ENCODE results near the gene MMRN2. TPM values are rescaled to one million over a fixed set of nuclear protein-coding genes. Genes with fewer than 3 reads are reported as not detected.

The MMRN2 gene
- total RNA-seq, 1 donor from 2014 or later, result 86.3 TPM

- ATAC-seq (peak; percentile 47), DNase-seq (no peak)
- Histone ChIP-seq H3K36me3 (no peaks in the 10 kb centered on the region), H3K4me1 (peaks cover 21% of the 10 kb centered on the region), H3K9me3 (no peaks in the 10 kb centered on the region), H3K27me3 (no peaks in the 10 kb centered on the region), H3K27ac (peak overlapping the region; percentile 75), H3K4me3 (peak overlapping the region; percentile 42)
- intact Hi-C loops (cut with DNase I), result no loop called here
- no peak for TF ChIP-seq CTCF (IDR thresholded peaks at IDR 0.05)
Measured at GRCh38 chr10:86958901-86959736, 1.7 kb upstream of the MMRN2 start.

GRCh38 chr10:86958116-86958900 lies 893 bp upstream of the MMRN2 start, which contains the start of gene SNCG:
TSS of gene SNCG (plus strand) at chr10:86958599. CDS start at chr10:86958698, 99 bp downstream.
- intact Hi-C loops (cut with DNase I), result no loop called here
- Histone ChIP-seq H3K27ac (peak within 1 kb of the TSS; percentile 75), H3K9me3 (no peaks in the 10 kb centered on the region), H3K4me3 (peak within 1 kb of the TSS; percentile 42), H3K36me3 (no peaks in the 10 kb centered on the region), H3K27me3 (no peaks in the 10 kb centered on the region), H3K4me1 (peaks cover 21% of the 10 kb centered on the region)
- DNase-seq (peak; percentile 64), ATAC-seq (no peak)
- no peak for TF ChIP-seq CTCF (IDR thresholded peaks at IDR 0.05)

GRCh38 chr10:86956848-86957448 lies 467 bp downstream of the MMRN2 start:
- ATAC-seq (no peak), DNase-seq (no peak)
- H3K4me3 ChIP-seq, result peak overlapping the region; percentile 42
- H3K4me1 ChIP-seq, result peaks cover 21% of the 10 kb centered on the region
- H3K36me3 ChIP-seq, result no peaks in the 10 kb centered on the region
- no peak for TF ChIP-seq CTCF (IDR thresholded peaks at IDR 0.05)
- H3K9me3 ChIP-seq, result no peaks in the 10 kb centered on the region
- intact Hi-C loops (cut with DNase I), result no loop called here
- no peaks in the 10 kb centered on the region for H3K27me3 ChIP-seq
- H3K27ac ChIP-seq, result peak overlapping the region; percentile 75

- no peak for ATAC-seq
- intact Hi-C loops (cut with DNase I), result no loop called here
- H3K4me1 ChIP-seq, result peaks cover 21% of the 10 kb centered on the region
- peak; percentile 21 for DNase-seq
- no peaks in the 10 kb centered on the region for H3K9me3 ChIP-seq
- no peaks in the 10 kb centered on the region for H3K27me3 ChIP-seq
- H3K36me3 ChIP-seq, result no peaks in the 10 kb centered on the region
- no peak for TF ChIP-seq CTCF (IDR thresholded peaks at IDR 0.05)
- peak overlapping the region; percentile 42 for H3K4me3 ChIP-seq
- peak overlapping the region; percentile 75 for H3K27ac ChIP-seq
Measured at GRCh38 chr10:86956195-86956847, 1.1 kb downstream of the MMRN2 start.

- Histone ChIP-seq H3K4me1 (peaks cover 21% of the 10 kb centered on the region), H3K27me3 (no peaks in the 10 kb centered on the region), H3K36me3 (no peaks in the 10 kb centered on the region), H3K27ac (peak overlapping the region; percentile 75), H3K9me3 (no peaks in the 10 kb centered on the region), H3K4me3 (peak overlapping the region; percentile 42)
- intact Hi-C loops (cut with DNase I), result no loop called here
- no peak for DNase-seq
- ATAC-seq, result no peak
- TF ChIP-seq CTCF (IDR thresholded peaks at IDR 0.05), result no peak
Measured at GRCh38 chr10:86955501-86956194, 1.8 kb downstream of the MMRN2 start.
